Memory B cell (primary cell): ENCODE data around the gene CELF5.
"Not testable (repeated sequence)": the region's sequence is repeated elsewhere in the genome, so short reads cannot be mapped to it uniquely, and the experiment has no call there.

Source experiments
- ATAC-seq: fragments of 150-1000 bp; cut with Tn5 transposase; 2 replicates; pipeline ENCODE4 v1.10.0; 2021; ENCODE audit warnings: low read depth, mild to moderate bottlenecking, moderate library complexity
- DNase-seq, 2 donors: peaks; one replicate each; pipeline ENCODE4 v3.0.0; 2022; ENCODE audit warnings: low spot score in 2 of 2
- H3K27ac Mint-ChIP-seq: one replicate; pipeline ENCODE4 v1.8.0; 2022; ENCODE audit warnings: mild to moderate bottlenecking, moderate library complexity, mixed read lengths
- H3K27me3 Mint-ChIP-seq: one replicate; pipeline ENCODE4 v1.8.0; 2022; ENCODE audit warnings: mixed read lengths
- H3K36me3 Mint-ChIP-seq: one replicate; pipeline ENCODE4 v1.8.0; 2022; ENCODE audit warnings: mild to moderate bottlenecking, mixed read lengths
- H3K4me1 Mint-ChIP-seq: one replicate; pipeline ENCODE4 v1.8.0; 2022; ENCODE audit warnings: mixed read lengths
- H3K4me3 Mint-ChIP-seq: one replicate; pipeline ENCODE4 v1.8.0; 2022; ENCODE audit warnings: mild to moderate bottlenecking, moderate library complexity, mixed read lengths
- H3K9me3 Mint-ChIP-seq: one replicate; pipeline ENCODE4 v1.8.0; 2022; ENCODE audit warnings: mixed read lengths

The CELF5 gene

DNA sequence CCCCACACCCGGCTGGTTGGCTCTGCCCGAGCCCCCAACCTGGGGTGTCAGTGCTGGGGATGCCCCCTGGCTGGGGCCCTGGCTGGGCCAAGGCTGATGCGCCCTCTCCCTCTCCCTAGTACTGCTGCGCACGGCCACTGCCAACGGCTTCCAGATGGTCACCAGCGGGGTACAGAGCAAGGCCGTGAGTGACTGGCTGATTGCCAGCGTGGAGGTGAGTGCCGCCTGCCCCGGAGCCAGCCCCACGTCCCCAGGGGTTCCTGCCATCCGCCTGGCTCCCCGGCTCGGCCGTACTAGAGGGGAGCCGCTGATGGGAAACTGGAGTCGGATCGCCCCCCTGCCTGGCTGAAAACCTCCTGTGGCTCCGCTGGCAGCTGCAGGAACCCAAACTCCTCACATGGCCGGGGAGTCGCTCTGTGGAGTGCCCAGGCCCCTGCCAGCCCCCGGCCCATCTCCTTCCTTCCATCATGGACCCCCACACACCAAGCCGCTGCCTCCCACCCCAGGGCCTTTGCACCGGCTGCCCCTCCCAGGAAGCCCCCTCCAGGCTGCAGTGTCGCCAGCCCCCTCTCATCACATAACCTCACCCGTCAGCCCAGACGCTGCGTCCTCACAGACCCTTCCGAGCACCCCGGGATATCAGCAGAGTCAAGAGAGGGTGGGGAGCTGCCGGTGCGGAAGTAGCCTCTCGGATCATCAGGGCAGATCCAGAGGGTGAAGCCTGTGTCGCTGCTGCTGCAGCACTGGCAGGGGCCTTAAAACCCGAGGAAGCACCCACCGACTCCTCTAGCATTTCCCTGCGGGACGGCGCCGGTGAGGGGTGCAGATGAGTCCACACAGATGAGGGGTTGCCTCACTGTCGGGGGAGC, 28.2 kb upstream of the CELF5 start:
- no peak overlapping the region for H3K4me3 Mint-ChIP-seq
- H3K36me3 Mint-ChIP-seq = peaks cover 9% of the 10 kb centered on the region
- H3K9me3 Mint-ChIP-seq = no peaks in the 10 kb centered on the region
- no peak overlapping the region for H3K27ac Mint-ChIP-seq
- no peak for ATAC-seq
- H3K27me3 Mint-ChIP-seq = no peaks in the 10 kb centered on the region
- H3K4me1 Mint-ChIP-seq = no peaks in the 10 kb centered on the region
- no peak for DNase-seq

DNA sequence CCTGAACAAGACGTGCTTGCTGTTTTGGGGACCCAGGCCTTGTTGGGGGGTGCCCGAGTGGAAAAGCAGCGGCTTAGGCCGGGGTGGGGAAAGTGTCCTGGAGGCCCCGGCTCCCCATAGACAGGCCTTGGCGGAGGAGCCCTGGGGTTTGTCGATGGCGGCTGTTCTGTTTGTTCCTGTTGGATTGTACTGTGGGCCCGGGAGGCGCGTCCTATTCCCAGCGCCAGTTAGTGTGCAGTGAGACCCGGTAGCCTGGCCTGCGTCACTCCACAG, 27.6 kb upstream of the CELF5 start:
- H3K27ac Mint-ChIP-seq = no peak overlapping the region

DNA sequence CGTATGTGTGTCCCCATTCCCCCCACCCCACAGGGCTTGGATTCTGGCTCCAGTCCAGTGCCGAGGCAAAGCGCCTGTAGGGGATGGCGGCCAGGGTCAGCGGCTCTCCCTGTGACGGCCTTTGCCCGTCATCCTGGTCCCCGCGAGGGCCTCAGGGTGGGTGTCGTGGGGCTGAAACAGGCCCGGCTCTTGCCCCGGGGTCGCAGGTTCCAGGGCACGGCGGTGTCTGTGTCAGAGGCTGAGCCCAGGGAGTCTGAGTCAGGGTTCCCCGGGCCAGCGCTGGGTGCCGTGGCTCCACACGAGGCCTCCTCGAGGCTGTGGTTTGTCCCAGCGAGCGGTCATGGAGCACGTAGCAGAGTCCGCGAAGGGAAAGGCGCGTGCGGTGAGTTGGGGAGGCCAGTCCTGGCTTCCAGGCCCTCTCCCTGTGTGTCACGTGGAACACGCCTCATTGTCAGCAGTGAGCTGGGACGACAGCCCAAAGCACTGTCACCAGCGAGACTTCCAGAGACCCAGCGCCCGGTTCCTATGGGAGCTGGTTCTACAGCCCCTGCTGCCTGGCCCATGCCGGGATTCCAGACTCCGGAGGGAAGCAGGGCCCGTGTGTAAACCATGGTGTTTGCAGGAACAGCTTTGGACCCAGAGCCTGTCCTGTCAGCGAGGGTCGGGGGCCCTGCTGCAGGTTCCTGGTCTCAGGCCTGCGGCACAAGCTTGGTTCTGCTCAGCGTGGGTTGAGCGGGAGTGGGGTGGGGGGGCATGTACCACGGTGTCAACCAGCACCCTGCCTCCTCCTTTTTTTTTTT, 25.4 kb upstream of the CELF5 start:
- H3K4me1 Mint-ChIP-seq = no peaks in the 10 kb centered on the region
- H3K27ac Mint-ChIP-seq = no peak overlapping the region
- DNase-seq (no peak), ATAC-seq (no peak)
- H3K27me3 Mint-ChIP-seq = no peaks in the 10 kb centered on the region
- H3K4me3 Mint-ChIP-seq = no peak overlapping the region
- H3K36me3 Mint-ChIP-seq = peaks cover 8% of the 10 kb centered on the region
- no peaks in the 10 kb centered on the region for H3K9me3 Mint-ChIP-seq

More for the DNA sequence above, 27.6 kb upstream of the CELF5 start:
- Mint-ChIP-seq H3K9me3 (no peaks in the 10 kb centered on the region), H3K36me3 (peaks cover 9% of the 10 kb centered on the region), H3K27me3 (no peaks in the 10 kb centered on the region), H3K4me1 (no peaks in the 10 kb centered on the region), H3K4me3 (no peak overlapping the region)
- ATAC-seq (no peak), DNase-seq (no peak)

DNA sequence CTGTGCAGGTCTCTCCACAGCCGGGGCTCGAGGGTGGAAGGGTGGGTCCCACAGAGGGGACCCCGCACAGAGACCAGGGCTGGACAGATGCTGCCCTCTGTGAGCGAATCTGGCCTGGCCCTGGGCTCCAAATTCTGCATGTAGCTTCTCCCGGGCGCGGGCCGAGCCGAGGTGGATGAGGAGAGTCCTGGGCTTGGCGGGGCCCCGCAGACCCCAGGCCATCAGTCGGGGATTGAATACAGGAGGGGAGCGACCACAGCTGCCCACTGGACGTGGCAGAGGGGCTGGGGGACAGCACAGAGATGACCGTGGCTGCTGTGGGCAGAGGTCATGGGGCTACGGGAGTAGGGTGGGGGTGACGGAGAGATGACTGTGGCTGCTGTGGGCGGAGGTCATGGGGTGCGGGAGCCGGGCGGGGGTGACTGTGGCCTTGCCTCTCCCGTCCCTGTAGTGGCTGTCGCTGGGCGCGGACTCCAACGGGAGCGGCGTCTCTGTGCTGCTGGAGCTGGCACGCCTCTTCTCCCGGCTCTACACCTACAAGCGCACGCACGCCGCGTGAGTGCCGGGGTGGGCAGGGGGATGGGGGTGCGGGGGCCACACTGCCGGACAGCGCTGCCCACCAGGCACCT, 23.3 kb upstream of the CELF5 start:
- no peaks in the 10 kb centered on the region for H3K4me1 Mint-ChIP-seq
- no peaks in the 10 kb centered on the region for H3K27me3 Mint-ChIP-seq
- H3K4me3 Mint-ChIP-seq = no peak overlapping the region
- H3K9me3 Mint-ChIP-seq = no peaks in the 10 kb centered on the region
- no peak overlapping the region for H3K27ac Mint-ChIP-seq
- H3K36me3 Mint-ChIP-seq = peaks cover 5% of the 10 kb centered on the region
- DNase-seq = no peak
- ATAC-seq = no peak

DNA sequence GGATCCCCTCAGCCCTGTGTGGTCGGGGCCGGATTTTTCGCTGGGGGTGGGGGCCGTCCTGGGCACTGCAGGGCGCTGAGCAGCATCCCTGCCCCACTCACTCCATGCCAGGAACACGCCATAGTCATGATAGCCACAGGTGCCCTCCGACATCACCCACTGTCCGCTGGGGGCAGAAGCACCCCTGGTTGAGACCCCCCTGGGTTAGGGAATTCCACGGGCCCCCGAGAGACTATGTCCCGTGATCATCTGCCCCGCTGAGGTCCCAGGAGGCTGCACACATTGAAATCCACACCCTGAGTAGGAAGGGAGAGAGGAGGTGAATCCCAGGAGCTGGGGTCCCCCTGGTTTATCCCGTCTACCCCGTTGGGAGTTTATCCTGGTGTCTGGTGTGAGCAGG, 22.6 kb upstream of the CELF5 start:
- H3K4me3 Mint-ChIP-seq = no peak overlapping the region
- no peaks in the 10 kb centered on the region for H3K27me3 Mint-ChIP-seq
- H3K27ac Mint-ChIP-seq = no peak overlapping the region
- H3K4me1 Mint-ChIP-seq = no peaks in the 10 kb centered on the region
- DNase-seq = no peak
- H3K9me3 Mint-ChIP-seq = no peaks in the 10 kb centered on the region
- no peak for ATAC-seq
- peaks cover 5% of the 10 kb centered on the region for H3K36me3 Mint-ChIP-seq

DNA sequence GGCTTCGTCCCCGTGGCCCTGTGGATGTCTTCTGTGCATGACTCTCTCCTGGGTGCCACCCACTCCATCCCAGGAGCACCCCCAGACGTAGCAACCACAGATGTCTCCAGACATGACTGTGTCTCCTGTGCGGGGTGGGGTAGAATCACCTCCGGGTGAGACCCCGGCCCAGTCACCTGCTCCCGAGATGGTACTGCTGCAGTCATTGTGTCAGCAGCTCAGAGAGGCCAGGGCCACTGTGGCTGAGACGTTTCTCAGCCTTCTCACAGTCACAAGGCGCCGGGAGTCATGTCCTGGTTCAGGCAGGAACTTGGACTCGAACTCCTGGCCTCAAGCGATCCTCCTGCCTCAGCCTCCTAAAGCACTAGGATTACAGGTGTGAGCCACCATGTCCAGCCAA, 22.1 kb upstream of the CELF5 start:
- Mint-ChIP-seq H3K9me3 (no peaks in the 10 kb centered on the region), H3K27ac (no peak overlapping the region)
- no peak for ATAC-seq

DNA sequence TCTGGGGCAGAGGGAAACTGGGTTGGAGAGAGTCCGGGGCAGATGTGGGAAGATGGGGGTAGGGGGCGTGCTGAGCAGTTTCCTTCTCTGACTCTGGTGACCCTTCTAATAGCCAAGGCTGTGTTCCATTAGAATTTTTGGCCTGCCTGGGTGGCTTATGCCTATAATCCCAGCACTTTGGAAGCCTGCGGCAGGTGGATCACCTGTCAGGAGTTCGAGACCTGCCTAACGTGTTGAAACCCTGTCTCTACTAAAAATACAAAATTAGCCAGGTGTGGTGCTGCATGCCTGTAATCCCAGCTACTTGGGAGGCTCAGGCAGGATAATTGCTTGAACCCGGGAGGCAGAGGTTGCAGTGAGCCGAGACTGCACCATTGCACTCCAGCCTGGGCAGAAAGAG, 21.6 kb upstream of the CELF5 start:
- not testable (repeated sequence) for H3K27ac Mint-ChIP-seq, H3K36me3 Mint-ChIP-seq, H3K9me3 Mint-ChIP-seq, ATAC-seq, H3K4me1 Mint-ChIP-seq, H3K4me3 Mint-ChIP-seq, H3K27me3 Mint-ChIP-seq, DNase-seq

More for the DNA sequence above, 22.1 kb upstream of the CELF5 start:
- Mint-ChIP-seq H3K27me3 (no peaks in the 10 kb centered on the region), H3K4me3 (no peak overlapping the region), H3K4me1 (no peaks in the 10 kb centered on the region), H3K36me3 (peaks cover 5% of the 10 kb centered on the region)
- DNase-seq = no peak

DNA sequence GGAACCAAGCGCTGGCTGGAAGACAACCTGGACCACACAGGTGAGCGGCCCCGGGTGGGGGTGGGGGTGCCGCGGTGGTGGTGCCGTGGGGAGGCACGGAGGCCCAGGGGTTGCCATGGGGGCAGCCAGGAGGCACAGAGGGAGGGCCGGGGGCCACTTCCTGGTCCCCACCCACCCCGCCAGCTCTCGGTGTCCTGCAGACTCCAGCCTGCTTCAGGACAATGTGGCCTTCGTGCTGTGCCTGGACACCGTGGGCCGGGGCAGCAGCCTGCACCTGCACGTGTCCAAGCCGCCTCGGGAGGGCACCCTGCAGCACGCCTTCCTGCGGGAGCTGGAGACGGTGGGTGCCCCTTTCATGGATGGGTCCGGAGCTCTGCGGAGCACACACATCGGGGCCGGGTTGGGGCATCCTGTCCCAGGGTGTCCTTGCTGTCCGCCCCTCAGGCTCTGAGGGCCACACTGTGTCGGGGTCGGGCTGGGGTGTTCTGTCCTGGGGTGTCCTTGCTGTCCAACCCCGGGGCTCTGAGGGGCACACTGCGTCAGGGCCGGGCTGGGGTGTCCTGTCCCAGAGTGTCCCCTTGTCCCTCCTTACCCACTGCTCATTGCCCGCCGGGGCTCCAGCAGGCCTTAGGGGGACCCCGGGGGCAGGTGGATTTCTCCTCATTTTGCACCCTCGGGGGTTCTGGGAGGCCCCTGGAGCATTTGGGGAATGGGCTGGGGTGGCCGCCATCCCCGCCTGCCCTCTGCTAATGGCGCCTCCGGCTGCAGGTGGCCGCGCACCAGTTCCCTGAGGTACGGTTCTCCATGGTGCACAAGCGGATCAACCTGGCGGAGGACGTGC, 20.4 kb upstream of the CELF5 start:
- ATAC-seq = no peak
- no peaks in the 10 kb centered on the region for H3K9me3 Mint-ChIP-seq
- peaks cover 9% of the 10 kb centered on the region for H3K36me3 Mint-ChIP-seq
- H3K27me3 Mint-ChIP-seq = no peaks in the 10 kb centered on the region
- H3K4me1 Mint-ChIP-seq = no peaks in the 10 kb centered on the region
- no peak overlapping the region for H3K4me3 Mint-ChIP-seq
- H3K27ac Mint-ChIP-seq = no peak overlapping the region
- no peak for DNase-seq

DNA sequence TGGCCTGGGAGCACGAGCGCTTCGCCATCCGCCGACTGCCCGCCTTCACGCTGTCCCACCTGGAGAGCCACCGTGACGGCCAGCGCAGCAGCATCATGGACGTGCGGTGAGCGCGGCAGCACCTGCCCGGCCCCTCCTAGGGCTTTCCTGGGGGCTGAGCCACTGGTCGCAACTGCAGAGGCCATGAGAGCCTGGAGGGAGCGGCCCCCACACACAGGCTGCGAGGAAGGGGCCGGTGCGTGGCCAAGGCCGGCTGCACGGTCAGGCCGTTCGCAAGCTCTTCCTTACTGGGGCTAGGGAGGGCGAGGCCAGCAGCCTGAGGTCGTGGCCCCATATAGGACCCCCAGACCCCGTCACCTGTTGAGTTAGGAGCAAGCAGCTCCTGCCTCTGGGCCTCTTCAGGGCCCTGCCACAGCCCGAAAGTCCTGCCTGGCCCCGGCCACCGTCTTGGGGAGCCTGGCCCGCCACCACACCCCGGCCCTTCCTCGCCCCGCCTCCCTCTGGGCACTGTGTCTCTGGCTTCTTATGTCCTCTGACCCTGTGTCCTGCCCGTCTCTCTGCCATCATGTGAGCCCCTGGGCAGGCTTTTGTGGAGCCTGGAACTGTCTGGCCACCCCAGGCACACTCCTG, 19.7 kb upstream of the CELF5 start:
- H3K4me3 Mint-ChIP-seq = no peak overlapping the region
- ATAC-seq = no peak
- DNase-seq = no peak
- H3K4me1 Mint-ChIP-seq = no peaks in the 10 kb centered on the region
- H3K27me3 Mint-ChIP-seq = no peaks in the 10 kb centered on the region
- peaks cover 9% of the 10 kb centered on the region for H3K36me3 Mint-ChIP-seq
- no peaks in the 10 kb centered on the region for H3K9me3 Mint-ChIP-seq
- no peak overlapping the region for H3K27ac Mint-ChIP-seq

DNA sequence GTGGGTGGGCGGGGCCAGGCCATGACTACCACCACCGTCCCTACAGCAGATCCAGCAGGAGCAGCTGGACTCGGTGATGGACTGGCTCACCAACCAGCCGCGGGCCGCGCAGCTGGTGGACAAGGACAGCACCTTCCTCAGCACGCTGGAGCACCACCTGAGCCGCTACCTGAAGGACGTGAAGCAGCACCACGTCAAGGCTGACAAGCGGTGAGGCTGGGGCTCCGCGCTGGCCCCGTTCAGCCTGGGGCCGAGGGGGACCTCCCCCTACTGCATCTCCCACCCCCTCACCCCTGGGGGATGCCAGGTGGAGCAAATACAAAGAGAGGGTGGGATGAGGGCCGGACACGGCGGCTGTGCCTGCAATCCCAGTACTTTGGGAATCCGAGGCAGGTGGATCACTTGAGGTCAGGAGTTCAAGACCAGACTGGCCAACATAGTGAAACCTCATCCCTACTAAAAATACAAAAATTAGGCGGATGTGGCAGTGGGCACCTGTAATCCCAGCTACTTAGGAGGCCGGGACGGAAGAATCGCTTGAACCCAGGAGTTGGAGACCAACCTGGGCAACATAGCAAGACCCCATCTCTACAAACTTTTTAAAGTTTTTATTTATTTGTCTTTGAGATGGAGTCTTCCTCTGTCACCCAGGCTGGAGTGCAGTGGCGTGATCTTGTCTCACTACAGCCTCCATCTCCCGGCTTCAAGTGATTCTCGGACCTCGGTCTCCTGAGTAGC, 18.1 kb upstream of the CELF5 start:
- Mint-ChIP-seq H3K9me3 (no peaks in the 10 kb centered on the region), H3K4me3 (no peak overlapping the region), H3K27ac (no peak overlapping the region), H3K36me3 (peaks cover 8% of the 10 kb centered on the region), H3K4me1 (peaks cover 6% of the 10 kb centered on the region), H3K27me3 (no peaks in the 10 kb centered on the region)
- ATAC-seq = no peak
- no peak for DNase-seq

DNA sequence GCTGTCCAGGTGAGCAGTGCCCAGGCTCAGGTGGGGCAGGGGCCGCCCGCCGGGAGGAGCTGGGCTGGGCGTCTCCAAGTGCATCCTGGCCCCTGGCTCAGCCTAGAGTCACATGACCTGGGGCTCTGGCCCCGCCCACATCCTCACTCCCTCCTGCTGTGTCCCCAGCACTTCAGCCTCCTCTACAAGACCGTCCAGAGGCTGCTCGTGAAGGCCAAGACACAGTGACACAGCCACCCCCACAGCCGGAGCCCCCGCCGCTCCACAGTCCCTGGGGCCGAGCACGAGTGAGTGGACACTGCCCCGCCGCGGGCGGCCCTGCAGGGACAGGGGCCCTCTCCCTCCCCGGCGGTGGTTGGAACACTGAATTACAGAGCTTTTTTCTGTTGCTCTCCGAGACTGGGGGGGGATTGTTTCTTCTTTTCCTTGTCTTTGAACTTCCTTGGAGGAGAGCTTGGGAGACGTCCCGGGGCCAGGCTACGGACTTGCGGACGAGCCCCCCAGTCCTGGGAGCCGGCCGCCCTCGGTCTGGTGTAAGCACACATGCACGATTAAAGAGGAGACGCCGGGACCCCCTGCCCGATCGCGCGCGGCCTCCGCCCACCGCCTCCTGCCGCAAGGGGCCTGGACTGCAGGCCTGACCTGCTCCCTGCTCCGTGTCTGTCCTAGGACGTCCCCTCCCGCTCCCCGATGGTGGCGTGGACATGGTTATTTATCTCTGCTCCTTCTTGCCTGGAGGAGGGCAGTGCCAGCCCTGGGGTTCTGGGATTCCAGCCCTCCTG, 16.8 kb upstream of the CELF5 start:
- no peaks in the 10 kb centered on the region for H3K27me3 Mint-ChIP-seq
- no peak for DNase-seq
- no peak overlapping the region for H3K27ac Mint-ChIP-seq
- no peak for ATAC-seq
- H3K9me3 Mint-ChIP-seq = no peaks in the 10 kb centered on the region
- H3K4me1 Mint-ChIP-seq = peaks cover 6% of the 10 kb centered on the region
- H3K4me3 Mint-ChIP-seq = no peak overlapping the region
- H3K36me3 Mint-ChIP-seq = peaks cover 8% of the 10 kb centered on the region

DNA sequence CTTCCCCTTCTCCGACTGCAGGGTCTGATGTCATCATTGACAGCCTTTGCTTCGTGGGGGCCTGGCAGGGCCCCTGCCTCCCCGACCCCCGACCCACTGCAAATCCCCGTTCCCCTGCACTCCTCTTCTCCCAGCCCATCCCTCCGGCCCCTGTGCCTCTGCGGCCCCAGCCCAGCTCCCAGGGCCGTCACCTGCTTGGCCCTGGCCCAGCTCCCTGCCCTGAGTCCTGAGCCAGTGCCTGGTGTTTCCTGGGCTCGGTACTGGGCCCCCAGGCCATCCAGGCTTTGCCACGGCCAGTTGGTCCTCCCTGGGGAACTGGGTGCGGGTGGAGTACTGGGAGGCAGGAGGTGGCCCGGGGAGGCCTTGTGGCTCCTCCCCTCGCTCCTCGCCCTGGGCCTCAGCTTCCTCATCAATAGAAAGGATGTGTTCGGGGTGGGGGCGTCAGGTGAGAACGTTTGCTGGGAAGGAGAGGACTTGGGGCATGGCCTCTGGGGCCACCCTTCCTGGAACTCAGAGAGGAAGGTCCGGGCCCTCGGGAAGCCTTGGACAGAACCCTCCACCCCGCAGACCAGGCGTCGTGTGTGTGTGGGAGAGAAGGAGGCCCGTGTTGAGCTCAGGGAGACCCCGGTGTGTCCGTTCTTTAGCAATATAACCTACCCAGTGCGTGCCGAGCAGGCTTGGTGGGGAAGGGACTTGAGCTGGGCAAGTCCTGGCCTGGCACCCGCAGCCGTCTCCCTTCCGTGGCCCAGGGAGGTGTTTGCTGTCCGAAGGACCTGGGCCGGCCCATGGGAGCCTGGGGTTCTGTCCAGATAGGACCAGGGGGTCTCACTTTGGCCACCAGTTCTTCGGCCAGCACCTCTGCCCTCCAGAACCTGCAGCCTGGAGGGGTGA, 15.9 kb upstream of the CELF5 start:
- H3K27me3 Mint-ChIP-seq = no peaks in the 10 kb centered on the region
- peaks cover 8% of the 10 kb centered on the region for H3K4me1 Mint-ChIP-seq
- H3K9me3 Mint-ChIP-seq = no peaks in the 10 kb centered on the region
- DNase-seq (no peak), ATAC-seq (no peak)
- no peak overlapping the region for H3K4me3 Mint-ChIP-seq
- peaks cover 9% of the 10 kb centered on the region for H3K36me3 Mint-ChIP-seq
- H3K27ac Mint-ChIP-seq = no peak overlapping the region
